ENCODE data around the gene COX4I2. TPM values are rescaled to one million over a fixed set of nuclear protein-coding genes. Genes with fewer than 3 reads are reported as not detected.

The COX4I2 gene
- not detected in 2 replicates for total RNA-seq

DNA sequence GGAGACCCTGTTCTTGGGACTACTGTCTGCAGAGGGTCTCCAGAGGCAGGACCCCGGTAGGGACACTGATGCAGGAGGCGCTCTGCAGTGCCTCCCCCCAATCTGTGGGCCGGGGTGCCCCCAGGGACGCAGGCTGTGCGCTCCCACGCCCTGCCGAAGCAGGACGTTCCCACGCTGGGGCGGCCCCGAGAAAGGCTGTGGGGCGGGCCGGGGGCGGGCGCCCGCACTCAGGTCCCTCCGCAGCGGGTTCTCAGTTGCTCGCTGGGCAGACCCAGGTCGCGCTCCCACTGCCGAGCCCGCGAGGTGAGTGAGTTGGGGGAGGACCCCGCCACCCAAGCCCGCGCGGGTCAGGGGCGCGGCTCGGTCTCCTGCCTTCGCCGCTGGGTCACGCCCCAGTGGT is at the start of gene COX4I2:
Gene COX4I2, plus strand, starts transcription at position 253 of the 400 bp plus-strand sequence. CDS start 1,106 bp downstream, outside the sequence.

DNA sequence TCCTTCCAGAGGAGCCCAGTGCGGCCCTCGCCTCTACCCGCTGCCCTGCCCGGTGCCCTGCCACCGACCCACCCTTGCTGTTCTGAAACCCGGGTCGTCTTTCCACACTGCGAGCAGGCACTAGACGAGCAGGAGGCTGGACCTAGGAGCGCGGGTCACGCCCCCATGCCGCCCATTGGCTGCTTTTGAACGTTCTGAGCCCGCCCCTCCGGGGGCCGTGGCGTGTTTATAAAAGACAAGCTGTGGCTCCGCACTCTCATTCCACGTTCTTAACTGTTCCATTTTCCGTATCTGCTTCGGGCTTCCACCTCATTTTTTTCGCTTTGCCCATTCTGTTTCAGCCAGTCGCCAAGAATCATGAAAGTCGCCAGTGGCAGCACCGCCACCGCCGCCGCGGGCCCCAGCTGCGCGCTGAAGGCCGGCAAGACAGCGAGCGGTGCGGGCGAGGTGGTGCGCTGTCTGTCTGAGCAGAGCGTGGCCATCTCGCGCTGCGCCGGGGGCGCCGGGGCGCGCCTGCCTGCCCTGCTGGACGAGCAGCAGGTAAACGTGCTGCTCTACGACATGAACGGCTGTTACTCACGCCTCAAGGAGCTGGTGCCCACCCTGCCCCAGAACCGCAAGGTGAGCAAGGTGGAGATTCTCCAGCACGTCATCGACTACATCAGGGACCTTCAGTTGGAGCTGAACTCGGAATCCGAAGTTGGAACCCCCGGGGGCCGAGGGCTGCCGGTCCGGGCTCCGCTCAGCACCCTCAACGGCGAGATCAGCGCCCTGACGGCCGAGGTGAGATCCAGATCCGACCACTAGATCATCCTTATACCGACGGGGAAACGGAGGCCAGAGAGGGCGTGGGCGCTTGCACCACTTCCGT is 32.4 kb upstream of the COX4I2 start, which contains the start of gene ID1:
Gene ID1, plus strand, starts transcription at position 259 of the 871 bp plus-strand sequence. Its CDS starts 99 bp downstream, at position 358.

Other genes with a start within 250 kb of the COX4I2 start
- gene DEFB119, start 247.3 kb upstream of the COX4I2 start, total RNA-seq: not detected in 2 replicates
- not detected in 2 replicates for gene DEFB121, start 231.7 kb upstream of the COX4I2 start, total RNA-seq
- gene DEFB123, start 197.3 kb upstream of the COX4I2 start, total RNA-seq: not detected in 2 replicates
- gene DEFB124, start 162.8 kb upstream of the COX4I2 start, total RNA-seq: not detected in 2 replicates
- gene REM1, start 162.6 kb upstream of the COX4I2 start, total RNA-seq: 0.06 TPM in 1 of 2 replicates, not detected in the other
- gene HM13, start 123.5 kb upstream of the COX4I2 start, total RNA-seq: 31.6 and 74.3 TPM in 2 replicates
- 282 and 476 TPM in 2 replicates for gene ID1, start 32.6 kb upstream of the COX4I2 start, total RNA-seq
- gene BCL2L1, start 85.0 kb downstream of the COX4I2 start, total RNA-seq: 37.7 and 88.4 TPM in 2 replicates
- gene TPX2, start 101.4 kb downstream of the COX4I2 start, total RNA-seq: 25.2 and 35.5 TPM in 2 replicates
- gene MYLK2, start 181.4 kb downstream of the COX4I2 start, total RNA-seq: 0.49 and 16.7 TPM in 2 replicates
- 0.16 and 0.25 TPM in 2 replicates for gene FOXS1, start 207.7 kb downstream of the COX4I2 start, total RNA-seq
- gene DUSP15, start 232.6 kb downstream of the COX4I2 start, total RNA-seq: 0.16 and 0.57 TPM in 2 replicates
- 0.13 and 0.16 TPM in 2 replicates for gene TTLL9, start 232.7 kb downstream of the COX4I2 start, total RNA-seq

Data from bladder microvascular endothelial cell (primary cell).